Measurements from ENCODE around the gene SLC31A2.

Gene SLC31A2

GRCh38 chr9:113151696-113152630 is 1.2 kb downstream of the SLC31A2 start:
- no peak for DNase-seq

GRCh38 chr9:113152699-113153098 is 1.9 kb downstream of the SLC31A2 start:
- DNase-seq: no peak

GRCh38 chr9:113153599-113153998 is 2.8 kb downstream of the SLC31A2 start:
- no peak for DNase-seq

GRCh38 chr9:113154471-113154870 is 3.7 kb downstream of the SLC31A2 start:
- DNase-seq: no peak

- no peak for DNase-seq
Measured at GRCh38 chr9:113154946-113155345, 4.1 kb downstream of the SLC31A2 start.

GRCh38 chr9:113155911-113156588 is 5.2 kb downstream of the SLC31A2 start:
- DNase-seq: peak; percentile 25

GRCh38 chr9:113156880-113157279 is 6.1 kb downstream of the SLC31A2 start:
- no peak for DNase-seq

GRCh38 chr9:113158446-113158845 is 7.6 kb downstream of the SLC31A2 start:
- no peak for DNase-seq

GRCh38 chr9:113160571-113160970 is 9.8 kb downstream of the SLC31A2 start:
- DNase-seq: no peak

- DNase-seq: no peak
Measured at GRCh38 chr9:113163001-113163400, 12.2 kb downstream of the SLC31A2 start.

GRCh38 chr9:113164536-113165300 is 13.9 kb downstream of the SLC31A2 start:
- DNase-seq: no peak

GRCh38 chr9:113166039-113166438 is 15.2 kb downstream of the SLC31A2 start:
- DNase-seq: no peak

GRCh38 chr9:113168809-113169208 is 18.0 kb downstream of the SLC31A2 start:
- no peak for DNase-seq

- DNase-seq: no peak
Measured at GRCh38 chr9:113173341-113173740, 22.5 kb downstream of the SLC31A2 start.

GRCh38 chr9:113176803-113177202 is 26.0 kb downstream of the SLC31A2 start:
- DNase-seq: no peak

- DNase-seq: no peak
Measured at GRCh38 chr9:113177251-113177650, 26.4 kb downstream of the SLC31A2 start.

- no peak for DNase-seq
Measured at GRCh38 chr9:113178087-113178486, 27.3 kb downstream of the SLC31A2 start.

GRCh38 chr9:113179839-113180238 is 29.0 kb downstream of the SLC31A2 start:
- no peak for DNase-seq

GRCh38 chr9:113181165-113181564 is 30.4 kb downstream of the SLC31A2 start:
- no peak for DNase-seq

GRCh38 chr9:113183956-113184488 is 33.2 kb downstream of the SLC31A2 start:
- DNase-seq: no peak

GRCh38 chr9:113184539-113184938 is 33.7 kb downstream of the SLC31A2 start:
- no peak for DNase-seq

GRCh38 chr9:113185271-113185670 is 34.5 kb downstream of the SLC31A2 start:
- no peak for DNase-seq

GRCh38 chr9:113186137-113186755 is 35.4 kb downstream of the SLC31A2 start:
- no peak for DNase-seq

All from activated T-cell treated with anti-CD3 and anti-CD28 coated beads for 4 hours (primary cell).